ENCODE results near the gene GAN.

The GAN gene

GRCh38 chr16:81353895-81354294, 39.1 kb downstream of the GAN start:
- no peak for DNase-seq (ENCODE audit: low spot score)

GRCh38 chr16:81357711-81358260, 43.0 kb downstream of the GAN start:
- no peak for DNase-seq (ENCODE audit: low spot score)

- DNase-seq (ENCODE audit: low spot score) = no peak
Measured at GRCh38 chr16:81358860-81359259, 44.1 kb downstream of the GAN start.

- DNase-seq (ENCODE audit: low spot score) = no peak
Measured at GRCh38 chr16:81360135-81360534, 45.4 kb downstream of the GAN start.

- DNase-seq (ENCODE audit: low spot score) = no peak
Measured at GRCh38 chr16:81365731-81366130, 51.0 kb downstream of the GAN start.

GRCh38 chr16:81366316-81366932, 51.7 kb downstream of the GAN start:
- DNase-seq (ENCODE audit: low spot score) = peak; percentile 58

- no peak for DNase-seq (ENCODE audit: low spot score)
Measured at GRCh38 chr16:81367821-81368220, 53.1 kb downstream of the GAN start.

- no peak for DNase-seq (ENCODE audit: low spot score)
Measured at GRCh38 chr16:81369888-81370504, 55.2 kb downstream of the GAN start.

- no peak for DNase-seq (ENCODE audit: low spot score)
Measured at GRCh38 chr16:81371106-81371505, 56.3 kb downstream of the GAN start.

GRCh38 chr16:81374550-81374949, 59.8 kb downstream of the GAN start:
- no peak for DNase-seq (ENCODE audit: low spot score)

GRCh38 chr16:81376880-81377279, 62.1 kb downstream of the GAN start:
- DNase-seq (ENCODE audit: low spot score) = no peak

GRCh38 chr16:81378049-81378448, 63.3 kb downstream of the GAN start:
- DNase-seq (ENCODE audit: low spot score) = no peak

GRCh38 chr16:81380932-81381331, 66.2 kb downstream of the GAN start:
- DNase-seq (ENCODE audit: low spot score) = no peak

GRCh38 chr16:81384006-81384405, 69.2 kb downstream of the GAN start:
- no peak for DNase-seq (ENCODE audit: low spot score)

- DNase-seq (ENCODE audit: low spot score) = no peak
Measured at GRCh38 chr16:81385031-81385756, 70.4 kb downstream of the GAN start.

GRCh38 chr16:81388357-81388756, 73.6 kb downstream of the GAN start:
- DNase-seq (ENCODE audit: low spot score) = no peak

GRCh38 chr16:81390840-81391239, 76.1 kb downstream of the GAN start:
- no peak for DNase-seq (ENCODE audit: low spot score)

GRCh38 chr16:81392011-81392410, 77.2 kb downstream of the GAN start:
- DNase-seq (ENCODE audit: low spot score) = no peak

- no peak for DNase-seq (ENCODE audit: low spot score)
Measured at GRCh38 chr16:81394416-81394815, 79.7 kb downstream of the GAN start.

GRCh38 chr16:81394966-81395655, 80.3 kb downstream of the GAN start:
- no peak for DNase-seq (ENCODE audit: low spot score)

GRCh38 chr16:81397058-81397878, 82.5 kb downstream of the GAN start:
- DNase-seq (ENCODE audit: low spot score) = no peak
